ENCODE results near the gene DLGAP1. TPM values are rescaled to one million over a fixed set of nuclear protein-coding genes. Genes with fewer than 3 reads are reported as not detected.

Gene DLGAP1
- total RNA-seq, 1 donor from 2014 or later, result 0.48 TPM

DNA sequence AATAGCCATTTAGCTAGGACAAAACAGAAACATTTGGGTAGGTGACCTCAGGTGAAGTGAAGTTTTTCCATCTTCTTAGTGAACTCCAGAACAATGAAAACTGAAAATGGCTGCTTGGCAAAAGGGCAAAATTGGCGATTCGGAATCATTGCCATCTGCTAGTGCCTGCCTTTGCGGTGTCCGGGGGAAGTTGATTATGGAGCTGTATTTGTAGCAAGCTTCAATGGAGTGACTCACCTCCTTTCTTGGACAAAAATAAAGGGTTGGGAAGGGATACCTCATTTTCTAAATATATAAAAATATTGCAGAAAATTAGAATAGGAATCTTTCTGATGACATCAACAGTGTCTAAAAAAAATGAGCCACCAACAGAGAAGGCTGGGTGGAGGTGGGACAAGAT is 544.6 kb downstream of the DLGAP1 start:
- DNase-seq (ENCODE audit: low spot score) (no peak), ATAC-seq (no peak)

DNA sequence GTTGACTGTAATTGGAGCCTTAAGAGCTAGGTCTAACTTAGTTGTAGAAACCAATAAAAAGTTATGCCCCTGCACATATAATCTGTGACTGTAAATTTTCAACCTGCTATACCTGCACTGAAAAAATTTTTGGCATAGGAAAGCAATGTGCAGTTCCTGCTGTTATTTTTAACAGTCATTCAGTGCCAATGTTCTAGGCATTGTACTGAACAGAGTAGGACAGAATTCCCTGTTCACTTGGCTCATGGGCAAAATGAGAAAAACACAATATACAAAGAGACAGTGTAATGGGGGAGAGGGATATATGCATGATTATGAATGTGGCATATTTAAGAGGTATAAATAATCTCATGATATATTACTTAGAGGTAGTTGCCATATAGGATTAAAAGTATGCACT is 547.2 kb downstream of the DLGAP1 start:
- no peak for ATAC-seq

GRCh38 chr18:3906116-3906750 is 548.9 kb downstream of the DLGAP1 start:
- DNase-seq (ENCODE audit: low spot score) (no peak), ATAC-seq (no peak)

More for the DNA sequence above, 547.2 kb downstream of the DLGAP1 start:
- no peak for DNase-seq (ENCODE audit: low spot score)

DNA sequence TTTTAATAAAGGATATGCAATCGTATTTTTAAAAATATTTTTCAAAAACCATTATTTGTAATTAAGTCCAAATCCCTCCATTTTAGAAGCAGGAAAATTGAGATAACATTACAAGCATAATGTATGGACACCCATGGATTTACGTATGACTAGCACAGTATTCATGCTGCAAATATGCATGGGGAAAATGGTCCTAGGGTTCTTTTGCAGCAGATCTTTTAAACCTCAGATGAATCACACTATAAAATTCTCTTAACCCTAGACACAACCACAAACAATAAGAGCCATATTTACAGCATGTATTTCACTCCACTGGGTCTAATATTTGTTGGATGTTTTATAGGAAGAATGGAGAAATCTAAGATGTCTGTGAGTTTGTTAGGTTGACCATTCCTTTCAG is 551.8 kb downstream of the DLGAP1 start:
- ATAC-seq, result no peak

DNA sequence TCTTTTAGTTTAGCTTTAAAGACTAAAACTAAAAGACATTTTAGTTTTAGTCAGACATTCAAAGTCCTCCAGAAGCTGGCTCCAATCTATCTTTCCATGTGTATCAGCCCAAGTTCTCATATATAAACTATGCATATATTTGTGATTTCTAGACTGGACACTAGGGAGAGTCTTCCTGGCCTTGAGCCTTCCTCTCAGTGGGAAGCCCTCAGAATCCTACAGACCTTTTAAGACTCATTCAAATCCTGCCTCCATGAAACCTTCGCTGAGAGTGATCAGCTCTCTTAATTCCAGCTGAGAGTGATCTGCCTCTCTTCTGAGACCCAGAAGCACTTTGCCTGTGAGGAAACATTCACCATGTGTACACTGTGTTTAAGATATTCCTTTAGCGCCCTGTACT is 552.4 kb downstream of the DLGAP1 start:
- DNase-seq (ENCODE audit: low spot score), result no peak
- ATAC-seq, result no peak

More for the DNA sequence above, 551.8 kb downstream of the DLGAP1 start:
- no peak for DNase-seq (ENCODE audit: low spot score)

DNA sequence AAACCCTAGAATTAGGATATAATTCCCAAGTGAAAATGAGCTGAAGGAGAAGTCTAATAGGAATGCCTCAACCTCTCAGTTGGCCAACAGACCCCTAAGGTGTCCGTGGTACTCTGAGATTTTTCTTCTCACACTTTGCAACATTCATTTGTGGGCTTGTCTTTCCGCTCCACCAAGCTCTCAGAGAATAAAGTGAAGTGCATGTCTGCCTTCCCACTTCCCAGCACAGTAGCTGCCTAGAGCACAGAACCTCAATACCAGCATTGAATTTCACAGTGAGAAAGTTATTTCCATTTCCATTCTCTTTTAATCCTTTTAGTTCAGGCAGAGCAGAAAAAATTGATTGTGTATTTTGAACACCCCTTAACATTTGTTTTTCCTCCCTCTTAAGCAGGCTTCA is 553.3 kb downstream of the DLGAP1 start:
- DNase-seq (ENCODE audit: low spot score), result no peak
- no peak for ATAC-seq

- no peak for DNase-seq (ENCODE audit: low spot score)
- no peak for ATAC-seq
Observed at GRCh38 chr18:3901042-3901441, 554.1 kb downstream of the DLGAP1 start.

- no peak for ATAC-seq
- no peak for DNase-seq (ENCODE audit: low spot score)
Observed at GRCh38 chr18:3900327-3900726, 554.8 kb downstream of the DLGAP1 start.

- ATAC-seq (no peak), DNase-seq (ENCODE audit: low spot score) (no peak)
Observed at GRCh38 chr18:3898861-3899613, 556.1 kb downstream of the DLGAP1 start.

- DNase-seq (ENCODE audit: low spot score), result no peak
- no peak for ATAC-seq
Observed at GRCh38 chr18:3892152-3892551, 563.0 kb downstream of the DLGAP1 start.

DNA sequence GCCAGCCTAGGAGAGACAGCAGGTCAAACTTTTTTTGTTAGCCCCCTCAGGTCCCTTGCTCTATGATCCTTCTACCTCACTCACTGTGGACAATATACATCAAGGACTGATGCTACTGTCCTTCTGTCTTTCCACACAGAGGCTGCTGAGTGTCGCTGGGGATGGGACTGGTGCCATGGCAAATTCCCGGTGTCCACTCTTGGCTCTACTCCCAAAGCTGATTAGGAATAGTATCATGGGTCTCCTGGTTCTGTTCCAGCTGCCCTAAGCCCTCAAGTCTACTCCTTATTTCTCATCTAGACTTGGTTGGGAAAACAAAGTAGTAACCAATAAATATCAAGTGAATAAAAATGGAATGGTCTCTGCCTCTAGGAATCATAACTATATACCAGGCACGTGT is 563.9 kb downstream of the DLGAP1 start:
- no peak for DNase-seq (ENCODE audit: low spot score)
- no peak for ATAC-seq

GRCh38 chr18:3889803-3890202 is 565.3 kb downstream of the DLGAP1 start:
- no peak for DNase-seq (ENCODE audit: low spot score)

DNA sequence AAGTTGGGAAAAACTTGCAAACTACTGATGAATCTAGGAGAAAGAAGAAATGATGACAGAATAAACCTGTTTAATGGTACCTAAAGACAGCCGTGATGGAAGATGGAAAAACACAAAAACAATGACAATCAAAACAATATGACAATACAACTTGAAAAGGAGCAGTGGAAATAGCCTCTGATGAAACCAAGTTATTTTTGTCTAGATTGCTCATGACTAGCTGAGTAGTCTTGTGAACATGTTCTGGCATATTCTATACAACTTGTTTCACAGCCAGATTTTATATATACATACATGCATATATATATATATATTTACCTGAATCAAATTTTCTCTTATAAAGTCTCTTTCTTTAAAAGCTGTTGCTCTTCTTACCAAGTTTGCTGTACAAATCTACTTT is 566.0 kb downstream of the DLGAP1 start:
- DNase-seq (ENCODE audit: low spot score), result no peak
- ATAC-seq, result no peak

More at GRCh38 chr18:3889803-3890202, 565.3 kb downstream of the DLGAP1 start:
- no peak for ATAC-seq

DNA sequence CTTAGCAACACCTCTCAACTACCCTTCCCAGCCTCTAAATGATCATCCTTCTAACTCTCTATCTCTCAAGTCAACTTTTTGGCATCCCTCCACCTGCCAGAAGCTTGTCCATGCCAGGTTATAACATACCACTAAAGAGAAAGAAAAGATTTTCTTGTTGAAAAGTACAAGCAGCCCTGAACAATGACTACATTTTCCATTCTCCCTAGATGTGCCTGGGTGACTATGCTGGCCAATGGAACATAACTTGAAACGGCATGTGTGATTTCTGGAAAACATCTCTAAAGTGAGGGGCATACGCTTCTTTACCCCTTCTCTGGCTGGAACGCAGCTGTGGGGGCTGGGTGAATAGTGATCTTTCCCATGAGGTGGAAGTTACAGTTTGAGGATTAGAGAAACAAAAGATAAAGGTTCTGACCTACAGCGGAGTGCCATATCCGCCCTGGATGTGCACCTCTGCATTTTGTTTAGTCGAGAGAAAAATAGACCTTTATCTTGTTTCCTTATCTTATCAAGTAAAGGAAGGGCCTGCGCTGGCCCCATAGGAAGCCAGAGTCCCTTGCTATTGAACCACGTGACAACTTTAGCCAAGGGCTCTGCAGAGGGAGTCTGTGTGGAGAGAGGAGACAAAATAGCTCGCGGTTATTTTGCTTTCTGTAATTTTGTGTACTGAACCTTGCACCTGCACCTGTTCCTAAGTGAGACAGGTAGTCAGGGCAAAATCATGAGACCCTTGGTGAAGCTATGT is 568.4 kb downstream of the DLGAP1 start:
- DNase-seq (ENCODE audit: low spot score) (no peak), ATAC-seq (peak; percentile 44)

DNA sequence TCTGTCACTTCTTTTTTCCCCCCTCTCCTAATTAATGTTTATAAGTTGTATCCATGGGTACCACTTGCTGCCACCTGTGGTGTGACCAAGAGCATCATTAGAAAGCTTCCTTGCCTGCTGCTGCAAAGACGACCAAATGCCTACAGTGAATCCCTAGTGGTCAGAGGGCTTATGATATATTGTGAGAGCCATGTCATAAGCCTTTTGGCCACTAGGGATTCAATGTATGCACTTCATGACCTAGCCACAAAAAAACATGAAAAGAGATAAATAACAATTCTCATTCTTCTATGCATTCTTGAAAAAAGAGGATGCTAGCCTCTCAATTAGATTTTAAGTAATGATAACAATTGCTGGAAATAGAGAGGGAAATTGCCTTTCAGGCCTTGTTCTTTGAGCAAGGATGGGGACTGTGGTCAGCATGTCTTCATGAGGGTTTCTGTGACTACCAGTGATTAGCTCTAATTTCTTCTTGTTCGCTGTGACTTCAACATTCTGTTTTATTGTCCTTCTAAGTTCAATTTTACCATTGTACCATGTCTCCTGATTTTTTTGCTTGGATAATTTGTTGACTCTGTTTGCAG is 569.8 kb downstream of the DLGAP1 start:
- ATAC-seq (no peak), DNase-seq (ENCODE audit: low spot score) (no peak)

GRCh38 chr18:3879836-3880120 is 575.3 kb downstream of the DLGAP1 start:
- no peak for ATAC-seq
- no peak for DNase-seq (ENCODE audit: low spot score)

- DNase-seq (ENCODE audit: low spot score) (no peak), ATAC-seq (no peak)
Observed at GRCh38 chr18:3879114-3879835, 575.8 kb downstream of the DLGAP1 start.

DNA sequence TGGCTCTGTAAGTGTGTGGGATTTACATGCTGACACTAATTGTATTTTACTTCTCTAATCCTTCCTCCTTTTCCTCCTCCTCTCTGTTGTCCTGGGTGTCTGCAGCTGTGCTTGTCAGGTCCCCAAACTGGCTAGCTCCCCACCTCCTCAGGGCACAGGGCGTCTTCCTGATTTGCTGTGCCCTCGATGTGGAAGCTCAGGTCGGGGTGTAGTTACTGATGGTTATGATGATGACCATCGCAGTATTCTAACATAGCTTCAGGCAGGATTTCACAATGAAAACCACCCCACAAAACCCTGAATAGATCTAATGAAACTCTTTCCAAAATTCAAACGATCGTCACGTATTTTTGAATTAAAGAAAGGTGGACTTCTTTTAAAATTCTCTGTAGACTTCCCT is 576.7 kb downstream of the DLGAP1 start:
- DNase-seq (ENCODE audit: low spot score) (no peak), ATAC-seq (no peak)

- DNase-seq (ENCODE audit: low spot score) (no peak), ATAC-seq (peak; percentile 23)
Observed at GRCh38 chr18:3877678-3878077, 577.4 kb downstream of the DLGAP1 start.

GRCh38 chr18:3875961-3876360 is 579.1 kb downstream of the DLGAP1 start:
- DNase-seq (ENCODE audit: low spot score), result no peak

GRCh38 chr18:3875376-3875775 is 579.7 kb downstream of the DLGAP1 start:
- DNase-seq (ENCODE audit: low spot score) (no peak), ATAC-seq (no peak)

More at GRCh38 chr18:3875961-3876360, 579.1 kb downstream of the DLGAP1 start:
- ATAC-seq, result no peak

Measured in left lobe of liver (tissue), 2 donors.